Measurements from ENCODE around the gene PDZD7. TPM values are rescaled to one million over a fixed set of nuclear protein-coding genes. Genes with fewer than 3 reads are reported as not detected.

The PDZD7 gene
- total and polyA plus RNA-seq, 2 of the 8 experiments (the other 6 are each of a cell fraction or from before 2014, with no cell fraction given), result 0.88 to 1.6 TPM

- H2BK120ac ChIP-seq (replicated peaks; ENCODE audit: low read depth, low read length), result no peak overlapping the region
- FAIRE-seq, result no peak
- no peak overlapping the region for H2BK20ac ChIP-seq (ENCODE audit: low read length)
- peak overlapping the region; percentile 85 to 98 for H3K4me2 ChIP-seq (ENCODE audit: insufficient read depth in 1 of 2, low read depth in 2 of 2, low read length in 2 of 2)
- peaks cover 7 to 18% of the 10 kb centered on the region in 2 experiments for H4K20me1 ChIP-seq (replicated peaks in 1 of 2; ENCODE audit: control insufficient read depth in 1 of 2, insufficient read depth in 2 of 2, low read length in 2 of 2)
- H3K36me3 ChIP-seq (ENCODE audit: control insufficient read depth in 2 of 4, insufficient read depth in 4 of 4, low read length in 3 of 4), result peaks cover 14 to 37% (median 26%) of the 10 kb centered on the region in 4 experiments
- peak overlapping the region; percentile 96 for H2BK5ac ChIP-seq (ENCODE audit: low read depth, low read length)
- no peak overlapping the region for H4K91ac ChIP-seq (replicated peaks; ENCODE audit: insufficient read length, low read length)
- H3K18ac ChIP-seq (ENCODE audit: extremely low read depth, low read length), result no peak overlapping the region; the same call in 1 of the 2 replicates
- ChIA-PET CTCF (ENCODE audit: partially characterized antibody) (interaction anchor here (1.4 to 26.8 kb wide), 5 partner anchors 10 to 57 kb away, joined by 3 to 464 read pairs (median 22); partner anchors contain the start of gene SEMA4G), POLR2A (ENCODE audit: partially characterized antibody) (interaction anchor here (0.8 to 6.8 kb wide), 12 partner anchors 10 to 43 kb away, joined by 3 to 38 read pairs (median 4); partner anchors contain the start of genes LZTS2, PDZD7, SEMA4G and SFXN3)
- H3K4ac ChIP-seq (replicated peaks; ENCODE audit: insufficient read length, low read depth, low read length), result peak overlapping the region; percentile 58
- no peak overlapping the region for H3K23ac ChIP-seq (ENCODE audit: insufficient read length)
- peak overlapping the region; percentile 80; the same call in 1 of the 2 replicates for H2BK12ac ChIP-seq (ENCODE audit: low read depth, low read length)
- 1% methylated on average over 15 of the region's 15 CpGs; no CpG with 5 or more reads in 1 of the 2 experiments for WGBS, 2 experiments (ENCODE audit: extremely low coverage in 1 of 2, insufficient coverage in 1 of 2, insufficient read length in 1 of 2, insufficient replicate concordance in 2 of 2, low coverage in 1 of 2, low lambda C conversion rate in 2 of 2, missing lambda C conversion rate in 1 of 2)
- DNase-seq (ENCODE audit: low read depth in 1 of 2, low spot score in 2 of 2), result no peak
- H3K14ac ChIP-seq (ENCODE audit: insufficient read length), result no peak overlapping the region
- H3K9ac ChIP-seq (replicated peaks in 1 of 4; ENCODE audit: extremely low read depth in 1 of 4, low read depth in 3 of 4, low read length in 3 of 4), result peak overlapping the region; percentile 68 to 84 (median 82)
- H3K4me3 ChIP-seq (ENCODE audit: extremely low read depth in 1 of 4, insufficient read depth in 2 of 4, low read depth in 3 of 4, low read length in 4 of 4), result peak overlapping the region; percentile 68 to 92 (median 80)
- peaks cover 17 to 51% of the 10 kb centered on the region in 2 experiments for H3K79me2 ChIP-seq (ENCODE audit: control insufficient read depth in 1 of 2, insufficient read depth in 2 of 2, low read length in 2 of 2)
- no peak overlapping the region for H2AFZ ChIP-seq (ENCODE audit: low read length)
- H3K27ac ChIP-seq (ENCODE audit: low read depth, low read length), result peak overlapping the region; percentile 37
- H3K27me3 ChIP-seq (replicated peaks in 1 of 4; ENCODE audit: control insufficient read depth in 3 of 4, extremely low read depth in 1 of 4, insufficient read depth in 3 of 4, low read length in 3 of 4), result no peaks in the 10 kb centered on the region
- no peak overlapping the region for H2BK15ac ChIP-seq (ENCODE audit: low read length)
- H3K56ac ChIP-seq (replicated peaks; ENCODE audit: insufficient read length, low read depth, low read length), result no peak overlapping the region
- H3K23me2 ChIP-seq (ENCODE audit: low read depth, low read length), result peaks cover 9% of the 10 kb centered on the region; the same call in 1 of the 2 replicates
- peaks cover 0 to 12% (median 5%) of the 10 kb centered on the region in 4 experiments; a peak in 4 of 7 replicates for H3K4me1 ChIP-seq (replicated peaks in 1 of 4; ENCODE audit: control insufficient read depth in 3 of 4, insufficient read depth in 4 of 4, low read length in 3 of 4)
- peak overlapping the region; percentile 93 for H4K8ac ChIP-seq (ENCODE audit: extremely low read depth, insufficient read depth, low read length)
- H3K9me3 ChIP-seq (ENCODE audit: insufficient read depth in 2 of 2, low read depth in 1 of 2, low read length in 1 of 2), result no peaks in the 10 kb centered on the region
- H3K79me1 ChIP-seq (ENCODE audit: low read depth, low read length), result peaks cover 15% of the 10 kb centered on the region
- H2AK5ac ChIP-seq (ENCODE audit: low read depth, low read length), result peak overlapping the region; percentile 86; the same call in 1 of the 2 replicates
- no peak overlapping the region for H4K5ac ChIP-seq (ENCODE audit: insufficient read length, low read depth, low read length)
- TF ChIP-seq MAFK (IDR thresholded peaks at IDR 0.05; ENCODE audit: low read depth, low read length), result no peak
- no peak for TF ChIP-seq CTCF (IDR thresholded peaks at IDR 0.05; ENCODE audit: control extremely low read depth in 1 of 3, insufficient read depth in 1 of 3, low read depth in 1 of 3, low read length in 3 of 3)
- TF ChIP-seq ASH2L (IDR thresholded peaks at IDR 0.05; ENCODE audit: low read length), result peak; percentile 78
- TF ChIP-seq SIX5 (IDR thresholded peaks at IDR 0.05; ENCODE audit: low read depth, low read length), result no peak
- no peak for TF ChIP-seq CHD2 (IDR thresholded peaks at IDR 0.05; ENCODE audit: low read length)
- TF ChIP-seq POU5F1 (IDR thresholded peaks at IDR 0.05; ENCODE audit: low read depth, low read length), result no peak
- no peak for TF ChIP-seq CEBPB (IDR thresholded peaks at IDR 0.05; ENCODE audit: low read depth, low read length)
- no peak for TF ChIP-seq MAX (IDR thresholded peaks at IDR 0.05)
- TF ChIP-seq EP300 (IDR thresholded peaks at IDR 0.05; ENCODE audit: borderline replicate concordance in 1 of 2, low read depth in 2 of 2, low read length in 2 of 2), result no peak
- TF ChIP-seq TCF12 (IDR thresholded peaks at IDR 0.05; ENCODE audit: low read depth, low read length), result no peak
- no peak for TF ChIP-seq CHD1 (IDR thresholded peaks at IDR 0.05; ENCODE audit: low read depth, low read length)
Measured at GRCh38 chr10:100987685-100988049, 43.3 kb downstream of the PDZD7 start.

All from H1 (cell line).